Progenitor cell of endocrine pancreas (in vitro differentiated cells): ENCODE data around the gene ZNF3. TPM values are rescaled to one million over a fixed set of nuclear protein-coding genes. Genes with fewer than 3 reads are reported as not detected.

ENCODE experiments used
- DNase-seq: peaks from one replicate; pipeline ENCODE4 v3.0.0; 2021; ENCODE audit warnings: low spot score; ENCODE audit not compliant: unreplicated experiment
- H3K27ac Mint-ChIP-seq: 2 replicates; pipeline ENCODE4 v1.8.0; 2021; ENCODE audit warnings: mild to moderate bottlenecking, moderate library complexity, mixed read lengths
- H3K27me3 Mint-ChIP-seq: 2 replicates; pipeline ENCODE4 v1.8.0; 2021; ENCODE audit warnings: mixed read lengths
- H3K36me3 Mint-ChIP-seq: 2 replicates; pipeline ENCODE4 v1.8.0; 2022; ENCODE audit warnings: mixed read lengths; ENCODE audit not compliant: insufficient read depth
- H3K4me1 Mint-ChIP-seq: 2 replicates; pipeline ENCODE4 v1.8.0; 2021; ENCODE audit warnings: low read depth, mixed read lengths
- H3K4me3 Mint-ChIP-seq: 2 replicates; pipeline ENCODE4 v1.8.0; 2021; ENCODE audit warnings: low read depth, mild to moderate bottlenecking, moderate library complexity, mixed read lengths
- H3K9me3 Mint-ChIP-seq: 2 replicates; pipeline ENCODE4 v1.8.0; 2021; ENCODE audit warnings: low read depth, mixed read lengths
- total RNA-seq: library from RNA; stranded (reverse); gene quantifications from 2 replicates; pipeline ENCODE4 v1.2.1, GENCODE V29; 2021
- TF ChIP-seq, protein P1 (sequence below): fragments of 200-600 bp; sonication (generic); IDR thresholded peaks from one replicate; pipeline ENCODE4 v1.5.0; 2021; ENCODE audit warnings: antibody characterized with exemption, mild to moderate bottlenecking; ENCODE audit not compliant: unreplicated experiment

ZNF3 gene
- total RNA-seq, 1 donor from 2014 or later: 95.1 TPM

GRCh38 chr7:100093925-100094486 lies 12.5 kb upstream of the ZNF3 start:
- no peaks in the 10 kb centered on the region for H3K9me3 Mint-ChIP-seq
- H3K4me1 Mint-ChIP-seq: peaks cover 19% of the 10 kb centered on the region
- peaks cover 49% of the 10 kb centered on the region for H3K36me3 Mint-ChIP-seq
- no peak for DNase-seq
- TF ChIP-seq, protein P1, sequence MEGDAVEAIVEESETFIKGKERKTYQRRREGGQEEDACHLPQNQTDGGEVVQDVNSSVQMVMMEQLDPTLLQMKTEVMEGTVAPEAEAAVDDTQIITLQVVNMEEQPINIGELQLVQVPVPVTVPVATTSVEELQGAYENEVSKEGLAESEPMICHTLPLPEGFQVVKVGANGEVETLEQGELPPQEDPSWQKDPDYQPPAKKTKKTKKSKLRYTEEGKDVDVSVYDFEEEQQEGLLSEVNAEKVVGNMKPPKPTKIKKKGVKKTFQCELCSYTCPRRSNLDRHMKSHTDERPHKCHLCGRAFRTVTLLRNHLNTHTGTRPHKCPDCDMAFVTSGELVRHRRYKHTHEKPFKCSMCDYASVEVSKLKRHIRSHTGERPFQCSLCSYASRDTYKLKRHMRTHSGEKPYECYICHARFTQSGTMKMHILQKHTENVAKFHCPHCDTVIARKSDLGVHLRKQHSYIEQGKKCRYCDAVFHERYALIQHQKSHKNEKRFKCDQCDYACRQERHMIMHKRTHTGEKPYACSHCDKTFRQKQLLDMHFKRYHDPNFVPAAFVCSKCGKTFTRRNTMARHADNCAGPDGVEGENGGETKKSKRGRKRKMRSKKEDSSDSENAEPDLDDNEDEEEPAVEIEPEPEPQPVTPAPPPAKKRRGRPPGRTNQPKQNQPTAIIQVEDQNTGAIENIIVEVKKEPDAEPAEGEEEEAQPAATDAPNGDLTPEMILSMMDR: no peak
- H3K27me3 Mint-ChIP-seq: no peaks in the 10 kb centered on the region
- H3K4me3 Mint-ChIP-seq: no peak overlapping the region
- peak overlapping the region; percentile 59 for H3K27ac Mint-ChIP-seq

DNA sequence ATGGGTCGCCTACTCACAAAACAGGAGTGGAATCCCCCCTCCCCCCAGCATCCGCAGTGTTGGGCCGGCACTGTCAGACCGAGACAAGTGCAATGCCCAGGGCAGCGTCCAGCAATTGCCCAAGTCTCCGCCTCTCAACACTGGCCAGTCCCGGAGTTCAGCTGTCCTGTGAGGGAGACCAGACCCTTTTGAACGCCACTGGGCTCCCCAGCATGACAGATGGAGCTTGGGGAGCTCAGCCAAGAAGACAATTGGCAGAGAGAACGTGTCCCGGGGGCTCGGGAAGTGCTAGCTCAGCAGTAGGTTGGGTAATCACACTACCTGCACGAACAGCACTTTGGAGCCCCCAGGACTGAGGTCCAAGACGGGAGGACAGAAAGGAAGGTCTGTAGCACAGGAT lies 12.0 kb upstream of the ZNF3 start:
- Mint-ChIP-seq H3K36me3 (peaks cover 44% of the 10 kb centered on the region), H3K27ac (peak overlapping the region; percentile 26), H3K4me1 (peaks cover 15% of the 10 kb centered on the region), H3K4me3 (no peak overlapping the region), H3K9me3 (no peaks in the 10 kb centered on the region), H3K27me3 (no peaks in the 10 kb centered on the region)
- DNase-seq: no peak
- TF ChIP-seq, protein P1: no peak

GRCh38 chr7:100093054-100093453 lies 11.5 kb upstream of the ZNF3 start:
- H3K27ac Mint-ChIP-seq: peak overlapping the region; percentile 84
- no peak overlapping the region for H3K4me3 Mint-ChIP-seq
- no peaks in the 10 kb centered on the region for H3K27me3 Mint-ChIP-seq

GRCh38 chr7:100091411-100092181 lies 10.1 kb upstream of the ZNF3 start:
- Mint-ChIP-seq H3K27ac (peak overlapping the region; percentile 73), H3K9me3 (no peaks in the 10 kb centered on the region), H3K4me1 (peaks cover 9% of the 10 kb centered on the region), H3K36me3 (peaks cover 30% of the 10 kb centered on the region), H3K27me3 (no peaks in the 10 kb centered on the region), H3K4me3 (no peak overlapping the region)
- no peak for DNase-seq
- TF ChIP-seq, protein P1: no peak

More at GRCh38 chr7:100093054-100093453, 11.5 kb upstream of the ZNF3 start:
- no peaks in the 10 kb centered on the region for H3K9me3 Mint-ChIP-seq
- TF ChIP-seq, protein P1: no peak
- peaks cover 13% of the 10 kb centered on the region for H3K4me1 Mint-ChIP-seq
- DNase-seq: no peak
- H3K36me3 Mint-ChIP-seq: peaks cover 41% of the 10 kb centered on the region

DNA sequence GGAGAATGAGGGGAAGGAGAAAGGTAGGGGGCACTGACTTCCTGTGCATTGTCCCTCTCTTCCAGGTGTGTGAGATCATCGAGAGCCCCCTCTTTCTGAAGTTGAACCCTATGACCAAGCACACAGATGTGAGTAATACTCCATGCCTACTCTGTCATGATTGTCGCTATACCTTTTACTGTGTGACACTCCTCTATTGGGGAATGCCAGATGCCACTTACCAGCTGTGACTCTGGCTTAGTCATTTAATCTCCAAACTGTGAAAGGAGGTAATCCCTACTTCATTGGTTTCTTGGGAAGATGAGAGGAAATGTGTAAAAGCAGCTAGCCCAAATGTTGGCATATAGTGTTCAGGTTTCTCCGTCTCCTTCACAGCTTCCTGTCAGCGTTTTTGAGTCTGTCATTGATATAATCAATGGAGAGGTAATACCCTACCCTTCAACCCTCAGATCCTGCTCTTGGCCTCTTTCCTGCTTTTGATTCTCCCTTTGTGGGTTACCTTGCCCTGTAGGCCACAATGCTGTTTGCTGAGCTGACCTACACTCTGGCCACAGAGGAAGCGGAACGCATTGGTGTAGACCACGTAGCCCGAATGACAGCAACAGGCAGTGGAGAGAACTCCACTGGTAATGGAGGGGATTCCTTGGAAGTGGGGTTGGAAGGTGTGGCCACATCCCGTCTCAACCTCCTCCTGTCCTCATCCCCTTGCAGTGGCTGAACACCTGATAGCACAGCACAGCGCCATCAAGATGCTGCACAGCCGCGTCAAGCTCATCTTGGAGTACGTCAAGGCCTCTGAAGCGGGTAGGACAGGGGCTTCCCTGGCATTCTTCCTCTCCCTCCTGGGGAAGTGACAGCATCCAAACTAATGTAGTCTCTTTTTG lies 9.2 kb upstream of the ZNF3 start:
- Mint-ChIP-seq H3K27me3 (no peaks in the 10 kb centered on the region), H3K9me3 (no peaks in the 10 kb centered on the region), H3K36me3 (peaks cover 28% of the 10 kb centered on the region), H3K27ac (peak overlapping the region; percentile 43), H3K4me3 (peak overlapping the region; percentile 93), H3K4me1 (peaks cover 9% of the 10 kb centered on the region)
- DNase-seq: no peak
- TF ChIP-seq, protein P1: no peak
